ENCODE data around the gene CSTB. TPM values are rescaled to one million over a fixed set of nuclear protein-coding genes. Genes with fewer than 3 reads are reported as not detected.

CSTB gene
- total and polyA plus RNA-seq, 4 donors: 3.8 to 62.4 (median 33.7) TPM

DNA sequence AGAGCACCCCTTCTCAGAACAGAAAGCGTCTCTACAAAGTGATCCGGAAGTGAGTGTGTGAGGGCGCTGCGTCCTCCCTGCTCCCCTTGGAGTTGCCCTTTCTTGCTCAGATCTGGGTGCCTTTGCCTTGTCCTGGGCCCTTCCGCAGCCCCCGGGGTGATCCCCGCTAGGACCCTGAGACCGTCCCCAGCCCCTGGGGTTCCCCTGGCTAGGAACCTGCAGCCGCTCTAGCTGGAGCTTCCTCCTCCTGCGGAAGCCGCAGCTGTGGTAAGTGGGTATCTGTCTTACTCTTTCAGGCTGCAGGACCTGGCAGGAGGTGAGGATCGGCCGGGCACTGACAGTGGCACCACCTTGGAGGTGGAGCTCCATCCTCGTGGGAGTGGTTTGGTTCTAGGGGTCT, 24.5 kb upstream of the CSTB start:
- Histone ChIP-seq H3K9me3 (ENCODE audit: control insufficient read depth in 4 of 4, low read length in 3 of 4) (no peaks in the 10 kb centered on the region), H3K36me3 (ENCODE audit: control insufficient read depth in 4 of 4, insufficient read depth in 3 of 4, low read depth in 1 of 4, low read length in 3 of 4) (peaks cover 12 to 80% (median 31%) of the 10 kb centered on the region in 4 donors), H3K27ac (ENCODE audit: low read depth in 1 of 2, low read length in 2 of 2) (no peak overlapping the region), H3K9ac (ENCODE audit: low read depth in 1 of 2, low read length in 2 of 2) (no peak overlapping the region), H3K27me3 (ENCODE audit: control insufficient read depth in 4 of 4, insufficient read depth in 4 of 4, low read length in 3 of 4) (no peaks in the 10 kb centered on the region), H3K4me3 (ENCODE audit: low read depth in 1 of 3, low read length in 3 of 3) (no peak overlapping the region), H3K4me1 (ENCODE audit: control insufficient read depth in 4 of 4, insufficient read depth in 4 of 4, low read length in 3 of 4) (no peaks in the 10 kb centered on the region)
- DNase-seq (ENCODE audit: low spot score): no peak
- TF ChIP-seq NR2F2 (IDR thresholded peaks at IDR 0.05) (no peak), EGR1 (IDR thresholded peaks at IDR 0.05; ENCODE audit: low read depth in 2 of 2) (no peak), SP1 (IDR thresholded peaks at IDR 0.05) (no peak), HNF4G (IDR thresholded peaks at IDR 0.05) (no peak), GABPA (IDR thresholded peaks at IDR 0.05 in 1 of 2, conservative IDR thresholded peaks at IDR 0.05 in 1 of 2) (no peak), RXRA (IDR thresholded peaks at IDR 0.05) (no peak)
- TF ChIP-seq, protein P1, sequence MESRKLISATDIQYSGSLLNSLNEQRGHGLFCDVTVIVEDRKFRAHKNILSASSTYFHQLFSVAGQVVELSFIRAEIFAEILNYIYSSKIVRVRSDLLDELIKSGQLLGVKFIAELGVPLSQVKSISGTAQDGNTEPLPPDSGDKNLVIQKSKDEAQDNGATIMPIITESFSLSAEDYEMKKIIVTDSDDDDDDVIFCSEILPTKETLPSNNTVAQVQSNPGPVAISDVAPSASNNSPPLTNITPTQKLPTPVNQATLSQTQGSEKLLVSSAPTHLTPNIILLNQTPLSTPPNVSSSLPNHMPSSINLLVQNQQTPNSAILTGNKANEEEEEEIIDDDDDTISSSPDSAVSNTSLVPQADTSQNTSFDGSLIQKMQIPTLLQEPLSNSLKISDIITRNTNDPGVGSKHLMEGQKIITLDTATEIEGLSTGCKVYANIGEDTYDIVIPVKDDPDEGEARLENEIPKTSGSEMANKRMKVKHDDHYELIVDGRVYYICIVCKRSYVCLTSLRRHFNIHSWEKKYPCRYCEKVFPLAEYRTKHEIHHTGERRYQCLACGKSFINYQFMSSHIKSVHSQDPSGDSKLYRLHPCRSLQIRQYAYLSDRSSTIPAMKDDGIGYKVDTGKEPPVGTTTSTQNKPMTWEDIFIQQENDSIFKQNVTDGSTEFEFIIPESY (IDR thresholded peaks at IDR 0.05): no peak
- TF ChIP-seq, protein P2, sequence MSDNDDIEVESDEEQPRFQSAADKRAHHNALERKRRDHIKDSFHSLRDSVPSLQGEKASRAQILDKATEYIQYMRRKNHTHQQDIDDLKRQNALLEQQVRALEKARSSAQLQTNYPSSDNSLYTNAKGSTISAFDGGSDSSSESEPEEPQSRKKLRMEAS (IDR thresholded peaks at IDR 0.05): no peak
- TF ChIP-seq, protein P3, sequence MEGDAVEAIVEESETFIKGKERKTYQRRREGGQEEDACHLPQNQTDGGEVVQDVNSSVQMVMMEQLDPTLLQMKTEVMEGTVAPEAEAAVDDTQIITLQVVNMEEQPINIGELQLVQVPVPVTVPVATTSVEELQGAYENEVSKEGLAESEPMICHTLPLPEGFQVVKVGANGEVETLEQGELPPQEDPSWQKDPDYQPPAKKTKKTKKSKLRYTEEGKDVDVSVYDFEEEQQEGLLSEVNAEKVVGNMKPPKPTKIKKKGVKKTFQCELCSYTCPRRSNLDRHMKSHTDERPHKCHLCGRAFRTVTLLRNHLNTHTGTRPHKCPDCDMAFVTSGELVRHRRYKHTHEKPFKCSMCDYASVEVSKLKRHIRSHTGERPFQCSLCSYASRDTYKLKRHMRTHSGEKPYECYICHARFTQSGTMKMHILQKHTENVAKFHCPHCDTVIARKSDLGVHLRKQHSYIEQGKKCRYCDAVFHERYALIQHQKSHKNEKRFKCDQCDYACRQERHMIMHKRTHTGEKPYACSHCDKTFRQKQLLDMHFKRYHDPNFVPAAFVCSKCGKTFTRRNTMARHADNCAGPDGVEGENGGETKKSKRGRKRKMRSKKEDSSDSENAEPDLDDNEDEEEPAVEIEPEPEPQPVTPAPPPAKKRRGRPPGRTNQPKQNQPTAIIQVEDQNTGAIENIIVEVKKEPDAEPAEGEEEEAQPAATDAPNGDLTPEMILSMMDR (IDR thresholded peaks at IDR 0.05; ENCODE audit: low read depth, low read length, missing input control): no peak
- TF ChIP-seq, protein P4, sequence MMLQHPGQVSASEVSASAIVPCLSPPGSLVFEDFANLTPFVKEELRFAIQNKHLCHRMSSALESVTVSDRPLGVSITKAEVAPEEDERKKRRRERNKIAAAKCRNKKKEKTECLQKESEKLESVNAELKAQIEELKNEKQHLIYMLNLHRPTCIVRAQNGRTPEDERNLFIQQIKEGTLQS (IDR thresholded peaks at IDR 0.05): no peak
- WGBS: 97% methylated on average over 14 of the region's 14 CpGs

DNA sequence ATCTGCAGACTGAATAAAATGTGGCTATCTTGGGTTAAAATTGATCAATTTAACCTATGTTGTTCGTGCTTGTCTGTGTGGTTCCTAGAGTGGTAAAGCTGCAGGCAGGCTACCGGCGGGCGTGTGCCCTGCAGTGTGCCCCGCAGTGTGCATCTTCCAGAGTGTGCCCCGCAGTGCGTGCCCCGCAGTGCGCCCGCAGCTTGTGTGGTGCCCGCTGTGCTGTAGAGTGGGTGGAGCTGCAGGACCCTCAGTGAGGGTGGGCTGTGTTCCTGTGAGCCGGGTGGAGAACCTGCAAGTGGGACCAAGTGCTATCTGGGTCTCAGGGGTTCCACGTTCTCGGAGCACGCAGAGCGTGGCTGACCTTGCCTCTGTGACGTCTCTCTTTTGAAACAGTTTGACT, 24.0 kb upstream of the CSTB start:
- H3K36me3 ChIP-seq (ENCODE audit: control insufficient read depth in 4 of 4, insufficient read depth in 3 of 4, low read depth in 1 of 4, low read length in 3 of 4): peaks cover 12 to 81% (median 31%) of the 10 kb centered on the region in 4 donors
- no peaks in the 10 kb centered on the region for H3K4me1 ChIP-seq (ENCODE audit: control insufficient read depth in 4 of 4, insufficient read depth in 4 of 4, low read length in 3 of 4)
- no peak overlapping the region for H3K9ac ChIP-seq (ENCODE audit: low read depth in 1 of 2, low read length in 2 of 2)
- H3K27me3 ChIP-seq (ENCODE audit: control insufficient read depth in 4 of 4, insufficient read depth in 4 of 4, low read length in 3 of 4): no peaks in the 10 kb centered on the region
- no peak for DNase-seq (ENCODE audit: low spot score)
- no peak overlapping the region for H3K27ac ChIP-seq (ENCODE audit: low read depth in 1 of 2, low read length in 2 of 2)
- 94% methylated on average over 17 of the region's 17 CpGs for WGBS
- H3K4me3 ChIP-seq (ENCODE audit: low read depth in 1 of 3, low read length in 3 of 3): no peak overlapping the region
- H3K9me3 ChIP-seq (ENCODE audit: control insufficient read depth in 4 of 4, low read length in 3 of 4): no peaks in the 10 kb centered on the region
- TF ChIP-seq, protein P1 (IDR thresholded peaks at IDR 0.05): no peak
- TF ChIP-seq EGR1 (IDR thresholded peaks at IDR 0.05; ENCODE audit: low read depth in 2 of 2) (no peak), FOXA1 (IDR thresholded peaks at IDR 0.05) (no peak), SP1 (IDR thresholded peaks at IDR 0.05) (no peak), RXRA (IDR thresholded peaks at IDR 0.05) (no peak), FOXA2 (IDR thresholded peaks at IDR 0.05) (no peak), HNF4G (IDR thresholded peaks at IDR 0.05) (no peak)
- TF ChIP-seq, protein P3 (IDR thresholded peaks at IDR 0.05; ENCODE audit: low read depth, low read length, missing input control): no peak
- TF ChIP-seq, protein P2 (IDR thresholded peaks at IDR 0.05): no peak
- TF ChIP-seq, protein P4 (IDR thresholded peaks at IDR 0.05): no peak
